Measurements from ENCODE around the gene SRGAP3.

SRGAP3 gene

DNA sequence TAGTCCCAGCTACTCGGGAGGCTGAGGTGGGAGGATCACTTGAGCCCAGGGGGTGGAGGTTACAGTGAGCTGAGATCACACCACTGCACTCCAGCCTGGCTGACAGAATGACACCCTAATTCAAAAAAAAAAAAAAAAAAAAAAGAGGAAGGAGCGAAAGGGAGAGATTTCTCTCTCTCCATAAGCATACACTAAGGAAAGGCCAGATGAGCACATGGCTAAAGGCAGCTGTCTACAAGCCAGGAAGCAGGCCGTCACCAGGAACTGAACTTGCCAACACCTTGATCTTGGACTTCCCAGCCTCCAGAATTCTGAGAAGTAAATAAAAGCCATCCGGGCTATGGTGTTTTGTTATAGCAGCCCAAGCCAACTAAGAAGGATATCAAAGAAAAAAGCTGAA lies 7.5 kb downstream of the SRGAP3 start (continued):
- TF ChIP-seq, protein P1, sequence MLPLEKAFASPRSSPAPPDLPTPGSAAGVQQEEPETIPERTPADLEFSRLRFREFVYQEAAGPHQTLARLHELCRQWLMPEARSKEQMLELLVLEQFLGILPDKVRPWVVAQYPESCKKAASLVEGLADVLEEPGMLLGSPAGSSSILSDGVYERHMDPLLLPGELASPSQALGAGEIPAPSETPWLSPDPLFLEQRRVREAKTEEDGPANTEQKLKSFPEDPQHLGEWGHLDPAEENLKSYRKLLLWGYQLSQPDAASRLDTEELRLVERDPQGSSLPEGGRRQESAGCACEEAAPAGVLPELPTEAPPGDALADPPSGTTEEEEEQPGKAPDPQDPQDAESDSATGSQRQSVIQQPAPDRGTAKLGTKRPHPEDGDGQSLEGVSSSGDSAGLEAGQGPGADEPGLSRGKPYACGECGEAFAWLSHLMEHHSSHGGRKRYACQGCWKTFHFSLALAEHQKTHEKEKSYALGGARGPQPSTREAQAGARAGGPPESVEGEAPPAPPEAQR (tag by site-specific recombination; IDR thresholded peaks at IDR 0.05) = no peak
- TF ChIP-seq ZNF423 (tag by site-specific recombination; IDR thresholded peaks at IDR 0.05) (no peak), ZNF394 (tag by site-specific recombination; IDR thresholded peaks at IDR 0.05; ENCODE audit: borderline replicate concordance) (no peak)

GRCh38 chr3:9239680-9240079 lies 9.8 kb downstream of the SRGAP3 start:
- TF ChIP-seq WT1 (tag by site-specific recombination; IDR thresholded peaks at IDR 0.05) (no peak), GFI1B (tag by site-specific recombination; IDR thresholded peaks at IDR 0.05) (no peak), GLI4 (tag by site-specific recombination; IDR thresholded peaks at IDR 0.05) (no peak), ATF2 (tag by site-specific recombination; IDR thresholded peaks at IDR 0.05; ENCODE audit: low read depth) (no peak), ZBTB21 (tag by site-specific recombination; IDR thresholded peaks at IDR 0.05) (no peak), ZNF76 (tag by site-specific recombination; IDR thresholded peaks at IDR 0.05; ENCODE audit: borderline replicate concordance, low read depth) (no peak), ZNF529 (tag by site-specific recombination; IDR thresholded peaks at IDR 0.05; ENCODE audit: insufficient replicate concordance) (no peak), ZBTB10 (tag by site-specific recombination; IDR thresholded peaks at IDR 0.05) (no peak), ZNF19 (tag by site-specific recombination; IDR thresholded peaks at IDR 0.05; ENCODE audit: low read depth) (no peak), ZBTB26 (tag by site-specific recombination; optimal IDR thresholded peaks at IDR 0.05) (no peak), ZNF585B (tag by site-specific recombination; IDR thresholded peaks at IDR 0.05) (no peak)
- TF ChIP-seq, protein P2, sequence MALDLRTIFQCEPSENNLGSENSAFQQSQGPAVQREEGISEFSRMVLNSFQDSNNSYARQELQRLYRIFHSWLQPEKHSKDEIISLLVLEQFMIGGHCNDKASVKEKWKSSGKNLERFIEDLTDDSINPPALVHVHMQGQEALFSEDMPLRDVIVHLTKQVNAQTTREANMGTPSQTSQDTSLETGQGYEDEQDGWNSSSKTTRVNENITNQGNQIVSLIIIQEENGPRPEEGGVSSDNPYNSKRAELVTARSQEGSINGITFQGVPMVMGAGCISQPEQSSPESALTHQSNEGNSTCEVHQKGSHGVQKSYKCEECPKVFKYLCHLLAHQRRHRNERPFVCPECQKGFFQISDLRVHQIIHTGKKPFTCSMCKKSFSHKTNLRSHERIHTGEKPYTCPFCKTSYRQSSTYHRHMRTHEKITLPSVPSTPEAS (tag by site-specific recombination; IDR thresholded peaks at IDR 0.05) = no peak
- TF ChIP-seq, protein P3, sequence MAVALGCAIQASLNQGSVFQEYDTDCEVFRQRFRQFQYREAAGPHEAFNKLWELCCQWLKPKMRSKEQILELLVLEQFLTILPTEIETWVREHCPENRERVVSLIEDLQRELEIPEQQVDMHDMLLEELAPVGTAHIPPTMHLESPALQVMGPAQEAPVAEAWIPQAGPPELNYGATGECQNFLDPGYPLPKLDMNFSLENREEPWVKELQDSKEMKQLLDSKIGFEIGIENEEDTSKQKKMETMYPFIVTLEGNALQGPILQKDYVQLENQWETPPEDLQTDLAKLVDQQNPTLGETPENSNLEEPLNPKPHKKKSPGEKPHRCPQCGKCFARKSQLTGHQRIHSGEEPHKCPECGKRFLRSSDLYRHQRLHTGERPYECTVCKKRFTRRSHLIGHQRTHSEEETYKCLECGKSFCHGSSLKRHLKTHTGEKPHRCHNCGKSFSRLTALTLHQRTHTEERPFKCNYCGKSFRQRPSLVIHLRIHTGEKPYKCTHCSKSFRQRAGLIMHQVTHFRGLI (tag by site-specific recombination; IDR thresholded peaks at IDR 0.05) = no peak
- ChIA-PET CTCF (no interaction called here), POLR2A (no interaction called here)
- H3K4me1 ChIP-seq (ENCODE audit: control insufficient read depth, insufficient read depth, low read length) = peaks cover 2% of the 10 kb centered on the region; the same call in 1 of the 2 replicates
- H3K36me3 ChIP-seq (ENCODE audit: control insufficient read depth in 2 of 2, insufficient read depth in 1 of 2, low read length in 2 of 2) = no peaks in the 10 kb centered on the region
- H3K27ac ChIP-seq (ENCODE audit: extremely low read depth, low read depth, low read length) = no peak overlapping the region
- no peaks in the 10 kb centered on the region for H3K9me3 ChIP-seq (ENCODE audit: control insufficient read depth, insufficient read depth, low read depth, low read length)
- no peak overlapping the region for H3K4me3 ChIP-seq (ENCODE audit: low read depth, low read length)
